GM12874 (cell line): ENCODE data around the gene KRT80.

Experiments used
- TF ChIP-seq, protein P1 (sequence below): IDR thresholded peaks from 2 replicates; pipeline ENCODE4 v1.5.1; 2011; ENCODE audit warnings: low read depth, mild to moderate bottlenecking, control low read depth, low read length, moderate library complexity; ENCODE audit not compliant: insufficient read depth

KRT80 gene

GRCh38 chr12:52191841-52192791 is at the start of gene KRT80:
KRT80 (minus strand) TSS chr12:52192014; CDS start chr12:52191902, 112 bp downstream.
- TF ChIP-seq, protein P1, sequence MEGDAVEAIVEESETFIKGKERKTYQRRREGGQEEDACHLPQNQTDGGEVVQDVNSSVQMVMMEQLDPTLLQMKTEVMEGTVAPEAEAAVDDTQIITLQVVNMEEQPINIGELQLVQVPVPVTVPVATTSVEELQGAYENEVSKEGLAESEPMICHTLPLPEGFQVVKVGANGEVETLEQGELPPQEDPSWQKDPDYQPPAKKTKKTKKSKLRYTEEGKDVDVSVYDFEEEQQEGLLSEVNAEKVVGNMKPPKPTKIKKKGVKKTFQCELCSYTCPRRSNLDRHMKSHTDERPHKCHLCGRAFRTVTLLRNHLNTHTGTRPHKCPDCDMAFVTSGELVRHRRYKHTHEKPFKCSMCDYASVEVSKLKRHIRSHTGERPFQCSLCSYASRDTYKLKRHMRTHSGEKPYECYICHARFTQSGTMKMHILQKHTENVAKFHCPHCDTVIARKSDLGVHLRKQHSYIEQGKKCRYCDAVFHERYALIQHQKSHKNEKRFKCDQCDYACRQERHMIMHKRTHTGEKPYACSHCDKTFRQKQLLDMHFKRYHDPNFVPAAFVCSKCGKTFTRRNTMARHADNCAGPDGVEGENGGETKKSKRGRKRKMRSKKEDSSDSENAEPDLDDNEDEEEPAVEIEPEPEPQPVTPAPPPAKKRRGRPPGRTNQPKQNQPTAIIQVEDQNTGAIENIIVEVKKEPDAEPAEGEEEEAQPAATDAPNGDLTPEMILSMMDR, result no peak

DNA sequence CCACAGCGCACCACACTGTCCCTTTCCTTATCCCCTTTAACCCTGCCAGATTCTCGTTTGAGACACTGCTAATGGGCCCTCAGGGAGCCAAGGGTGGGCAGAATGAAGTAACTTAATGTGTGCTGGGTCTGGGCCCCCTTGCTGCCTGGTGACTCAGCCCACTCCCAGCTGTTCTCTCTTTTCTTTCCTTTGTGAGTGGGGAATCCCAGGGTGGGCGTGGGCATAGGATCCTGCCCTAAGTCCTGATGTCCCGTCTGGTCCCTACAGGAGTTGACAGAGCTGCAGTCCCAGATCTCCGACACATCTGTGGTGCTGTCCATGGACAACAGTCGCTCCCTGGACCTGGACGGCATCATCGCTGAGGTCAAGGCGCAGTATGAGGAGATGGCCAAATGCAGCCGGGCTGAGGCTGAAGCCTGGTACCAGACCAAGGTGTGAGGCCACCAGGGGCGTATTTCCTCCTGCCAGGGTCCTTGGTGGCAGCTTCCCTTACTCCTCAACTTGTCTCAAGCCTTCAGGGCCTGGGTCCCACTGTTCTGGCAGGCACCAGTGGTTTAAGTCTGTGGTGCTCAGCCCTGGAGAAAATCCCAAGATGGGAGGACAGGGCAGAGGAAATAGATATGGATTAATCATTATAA is 49.5 kb upstream of the KRT80 start:
- TF ChIP-seq, protein P1, result no peak

DNA sequence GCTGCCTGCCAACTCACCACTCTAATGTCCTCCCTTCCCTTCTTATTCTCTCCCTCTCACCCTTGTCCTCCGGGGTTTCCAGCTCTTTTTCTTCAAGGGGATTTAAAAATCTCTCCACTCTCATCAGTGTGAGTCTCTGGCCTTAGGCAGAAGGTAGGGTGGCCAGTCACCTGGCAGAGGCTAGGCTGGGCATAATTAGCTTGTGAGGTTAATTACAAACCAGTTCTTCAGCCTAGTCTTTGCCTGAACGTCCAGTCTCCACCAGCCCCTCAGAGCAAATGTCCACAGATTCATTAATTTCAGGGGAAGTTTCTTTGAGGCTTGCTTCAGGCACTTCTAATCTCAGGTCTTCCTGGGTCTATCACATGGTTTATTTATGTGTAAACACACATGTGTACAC is 48.0 kb upstream of the KRT80 start:
- TF ChIP-seq, protein P1, result no peak

GRCh38 chr12:52238916-52239646 is 47.3 kb upstream of the KRT80 start:
- TF ChIP-seq, protein P1, result no peak

GRCh38 chr12:52238207-52238840 is 46.5 kb upstream of the KRT80 start:
- TF ChIP-seq, protein P1, result no peak

- TF ChIP-seq, protein P1, result no peak
These were observed 44.7 kb upstream of the KRT80 start for GRCh38 chr12:52236386-52237050.
